Hair follicular keratinocyte (primary cell): ENCODE data around the gene CCDC136. TPM values are rescaled to one million over a fixed set of nuclear protein-coding genes. Genes with fewer than 3 reads are reported as not detected.

Source experiments
- total RNA-seq: library from RNA; depleted of rRNA; stranded (reverse); fragments of >200 nt; gene quantifications from 2 replicates; pipeline ENCODE4 v1.2.3, GENCODE V29; 2015

Gene CCDC136
- total RNA-seq, result 0.11 and 0.39 TPM in 2 replicates

DNA sequence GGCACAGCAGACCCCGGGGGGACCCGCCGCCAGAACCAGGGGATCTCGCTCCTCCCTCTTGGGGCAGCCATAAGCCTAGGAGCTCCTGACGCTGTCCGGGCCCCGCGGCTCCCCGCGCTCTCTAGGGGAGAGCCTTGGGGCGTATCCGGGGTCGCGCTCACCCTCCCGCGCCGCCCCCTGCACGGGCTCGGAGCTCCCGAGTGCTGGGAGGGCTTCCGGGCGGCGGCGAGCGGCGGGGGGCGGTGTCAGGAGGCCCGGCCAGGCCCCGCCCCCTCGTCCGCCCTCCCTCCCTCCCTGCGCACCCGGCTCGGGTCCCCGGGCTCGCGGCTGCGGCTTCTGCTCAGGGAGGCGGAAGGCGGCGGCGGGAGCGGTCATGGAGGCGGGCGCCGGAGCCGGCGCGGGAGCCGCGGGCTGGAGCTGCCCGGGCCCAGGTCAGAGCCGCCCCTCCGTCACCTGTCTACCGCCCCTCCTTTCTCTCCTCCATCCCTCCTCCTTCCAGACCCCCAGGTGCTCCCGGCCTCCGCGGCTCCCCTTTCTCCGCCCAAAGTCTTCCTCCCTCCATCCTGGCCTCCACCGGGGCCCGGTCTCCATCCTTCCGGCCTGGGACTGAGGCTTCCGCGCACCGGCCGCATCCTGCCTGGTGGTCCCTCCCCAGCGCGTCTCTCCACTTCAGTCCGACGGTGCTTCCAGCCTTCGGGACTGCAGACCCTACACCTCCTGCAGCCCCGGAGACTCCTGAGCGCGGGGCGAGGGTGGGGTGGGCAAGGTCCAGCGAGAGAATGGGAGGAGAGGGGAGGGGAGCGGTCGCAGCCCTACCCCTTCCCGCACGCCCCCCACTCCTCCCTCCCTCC is at the start of gene CCDC136:
Gene CCDC136 (plus strand): TSS at position 848 of the 851 bp plus-strand sequence. CDS start 444 bp downstream, outside the sequence.

DNA sequence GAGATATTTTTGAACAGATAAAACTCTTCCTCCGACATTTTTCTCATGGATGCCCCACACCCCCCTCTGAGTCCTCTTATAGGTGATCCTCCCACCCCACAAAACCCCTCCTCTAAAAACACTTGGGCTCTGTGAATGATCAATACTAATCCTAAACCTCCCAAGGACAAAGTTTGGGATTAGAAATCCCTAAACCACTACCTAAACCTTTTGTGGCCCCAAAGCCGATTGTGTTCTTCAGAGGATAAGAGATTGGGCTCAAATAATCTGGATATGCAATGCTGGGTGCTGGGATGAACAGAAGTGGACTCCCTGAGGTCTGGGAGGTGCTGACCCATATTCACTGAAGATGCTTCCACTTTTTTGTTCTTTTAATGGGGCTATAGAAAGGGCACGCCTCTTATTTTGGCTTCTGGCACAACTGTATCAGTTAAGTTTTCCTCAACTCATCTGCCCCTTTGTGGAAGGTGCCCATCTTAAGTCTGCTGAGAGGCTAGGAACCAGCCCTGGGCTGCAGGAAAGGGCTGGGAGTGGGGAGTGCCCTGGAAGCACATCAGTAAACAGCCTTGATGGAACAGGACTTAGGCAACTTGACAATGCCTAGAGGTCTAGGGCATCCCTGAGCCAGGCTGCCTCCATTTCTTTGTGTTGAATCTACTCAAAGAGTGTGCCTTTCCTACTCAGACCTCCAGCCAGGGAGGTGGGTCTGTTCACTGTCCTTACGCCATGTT is 15.9 kb upstream of the CCDC136 start, which contains the start of gene OPN1SW:
Gene OPN1SW (minus strand): TSS at position 51 of the 731 bp plus-strand sequence. CDS start 13 bp downstream, at position 38.

DNA sequence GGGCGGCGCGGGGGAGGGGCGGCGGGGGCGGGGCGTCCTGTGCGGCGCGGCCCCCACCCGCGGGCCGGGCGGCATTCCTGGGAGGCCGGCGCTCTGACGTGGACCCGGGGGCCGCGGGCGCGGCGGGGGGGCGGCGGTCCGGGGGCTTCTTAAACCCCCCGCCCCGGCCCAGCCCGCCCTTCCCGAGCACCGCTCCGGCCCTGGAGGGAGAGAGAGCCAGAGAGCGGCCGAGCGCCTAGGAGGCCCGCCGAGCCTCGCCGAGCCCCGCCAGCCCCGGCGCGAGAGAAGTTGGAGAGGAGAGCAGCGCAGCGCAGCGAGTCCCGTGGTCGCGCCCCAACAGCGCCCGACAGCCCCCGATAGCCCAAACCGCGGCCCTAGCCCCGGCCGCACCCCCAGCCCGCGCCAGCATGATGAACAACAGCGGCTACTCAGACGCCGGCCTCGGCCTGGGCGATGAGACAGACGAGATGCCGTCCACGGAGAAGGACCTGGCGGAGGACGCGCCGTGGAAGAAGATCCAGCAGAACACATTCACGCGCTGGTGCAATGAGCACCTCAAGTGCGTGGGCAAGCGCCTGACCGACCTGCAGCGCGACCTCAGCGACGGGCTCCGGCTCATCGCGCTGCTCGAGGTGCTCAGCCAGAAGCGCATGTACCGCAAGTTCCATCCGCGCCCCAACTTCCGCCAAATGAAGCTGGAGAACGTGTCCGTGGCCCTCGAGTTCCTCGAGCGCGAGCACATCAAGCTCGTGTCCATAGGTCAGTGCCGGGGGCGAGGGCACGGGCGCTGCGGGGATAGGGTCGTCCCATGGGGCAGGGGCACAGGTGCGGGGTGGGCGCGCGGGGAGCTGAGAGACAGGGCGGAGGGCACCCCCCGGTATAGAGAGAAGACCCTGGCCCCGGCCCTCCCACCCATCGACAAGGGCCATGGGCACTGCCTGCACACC is 38.7 kb downstream of the CCDC136 start, which contains the start of gene FLNC:
Gene FLNC (plus strand): TSS at position 176 of the 947 bp plus-strand sequence. CDS start 232 bp downstream, at position 408.

DNA sequence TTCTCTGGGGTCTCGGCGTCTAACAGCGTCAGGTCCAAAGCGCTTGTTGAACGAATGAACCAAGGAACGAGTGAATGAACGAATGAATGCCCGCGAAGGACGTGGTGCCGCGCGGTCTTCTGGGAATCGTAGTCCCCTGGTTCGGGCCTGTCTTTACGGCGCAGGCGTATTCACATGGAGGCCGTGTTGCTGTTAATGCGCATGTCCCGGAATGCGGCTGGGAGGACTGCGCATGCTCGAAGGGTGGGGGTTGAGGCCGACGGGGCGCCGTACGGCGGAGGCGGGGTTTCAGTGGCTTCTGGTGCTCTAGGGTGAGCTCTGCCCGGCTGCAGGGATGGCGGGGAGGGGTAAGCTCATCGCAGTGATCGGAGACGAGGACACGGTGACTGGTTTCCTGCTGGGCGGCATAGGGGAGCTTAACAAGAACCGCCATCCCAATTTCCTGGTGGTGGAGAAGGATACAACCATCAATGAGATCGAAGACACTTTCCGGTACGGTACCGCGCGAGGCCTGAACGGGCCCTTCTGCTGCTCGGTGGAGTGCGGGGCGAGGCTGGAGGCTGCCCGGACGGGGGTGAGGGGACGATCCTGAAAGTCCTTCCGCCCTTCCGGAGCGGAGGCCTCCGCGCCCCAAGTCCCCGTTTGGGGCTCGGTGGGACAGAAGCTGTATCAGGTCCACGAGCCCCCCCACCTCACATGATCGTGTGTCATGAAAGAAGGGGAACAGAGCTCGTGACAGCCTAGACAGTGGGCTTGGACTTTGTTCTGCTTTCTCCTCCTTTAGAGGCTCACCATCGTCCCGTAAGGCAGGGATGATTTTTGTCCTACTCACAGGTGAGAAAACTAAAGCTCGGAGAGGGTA is 71.0 kb downstream of the CCDC136 start, which contains the start of gene ATP6V1F:
Gene ATP6V1F (plus strand): TSS at position 286 of the 862 bp plus-strand sequence. CDS start 49 bp downstream, at position 335.

Other genes starting within 250 kb of the CCDC136 start
- not detected in 2 replicates for gene GARIN1A, start 119.7 kb upstream of the CCDC136 start, total RNA-seq
- gene CALU, start 52.6 kb upstream of the CCDC136 start, total RNA-seq, result 187 and 198 TPM in 2 replicates
- not detected in 2 replicates for gene OPN1SW, start 16.2 kb upstream of the CCDC136 start, total RNA-seq
- 0.11 and 0.16 TPM in 2 replicates for gene FLNC, start 38.4 kb downstream of the CCDC136 start, total RNA-seq
- 149 and 171 TPM in 2 replicates for gene ATP6V1F, start 70.9 kb downstream of the CCDC136 start, total RNA-seq
- gene KCP, start 118.7 kb downstream of the CCDC136 start, total RNA-seq, result 0.47 TPM in 1 of 2 replicates, not detected in the other
- 3.3 and 9.1 TPM in 2 replicates for gene IRF5, start 146.0 kb downstream of the CCDC136 start, total RNA-seq